ENCODE data around the gene PIGP.
"Not testable (repeated sequence)": the region's sequence is repeated elsewhere in the genome, so short reads cannot be mapped to it uniquely, and the experiment has no call there.

The PIGP gene

DNA sequence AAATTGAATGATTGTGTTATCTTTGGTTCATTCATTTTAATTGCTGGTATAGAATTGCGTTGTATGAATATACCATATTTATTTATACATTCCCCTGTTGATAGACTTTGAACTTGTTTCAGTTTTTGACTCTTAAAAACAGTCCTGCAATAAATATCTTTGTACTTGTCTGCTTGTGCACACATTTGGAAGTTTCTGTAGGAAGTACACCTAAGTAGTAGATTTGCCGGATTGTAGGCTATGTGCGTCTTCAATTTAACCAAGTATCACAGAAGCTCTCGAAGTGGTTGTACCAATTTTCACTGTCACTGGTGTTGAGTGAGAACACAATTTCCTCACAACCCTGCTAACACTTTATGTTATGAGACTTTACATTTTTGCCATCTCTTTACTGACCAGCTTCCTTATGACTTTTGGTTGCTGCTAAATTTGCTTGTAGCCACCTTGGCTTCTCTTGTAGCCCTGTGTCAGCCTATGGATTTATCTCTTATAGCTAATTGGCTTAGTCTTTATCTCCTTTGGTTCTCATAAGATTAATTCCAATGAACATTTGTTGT is 2.4 kb upstream of the PIGP start:
- no peak for DNase-seq

- DNase-seq, result no peak
These were observed 1.7 kb upstream of the PIGP start for GRCh38 chr21:37074546-37074945.

DNA sequence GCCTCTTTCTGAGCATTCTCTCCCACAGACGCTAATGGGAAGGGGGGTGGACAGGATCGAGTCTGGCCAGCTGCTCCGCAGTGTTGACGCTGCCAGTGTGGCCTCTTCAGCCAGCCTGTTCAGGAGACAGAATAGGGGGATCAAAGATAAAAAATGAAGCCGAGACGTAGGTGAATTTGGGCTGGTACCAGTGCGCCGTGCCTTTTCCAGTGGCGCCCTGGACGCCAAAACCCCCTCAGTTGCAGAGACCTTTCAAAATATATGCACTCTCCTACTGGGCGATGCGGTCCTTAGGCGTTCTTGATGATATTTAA is 1.3 kb upstream of the PIGP start:
- no peak for DNase-seq

DNA sequence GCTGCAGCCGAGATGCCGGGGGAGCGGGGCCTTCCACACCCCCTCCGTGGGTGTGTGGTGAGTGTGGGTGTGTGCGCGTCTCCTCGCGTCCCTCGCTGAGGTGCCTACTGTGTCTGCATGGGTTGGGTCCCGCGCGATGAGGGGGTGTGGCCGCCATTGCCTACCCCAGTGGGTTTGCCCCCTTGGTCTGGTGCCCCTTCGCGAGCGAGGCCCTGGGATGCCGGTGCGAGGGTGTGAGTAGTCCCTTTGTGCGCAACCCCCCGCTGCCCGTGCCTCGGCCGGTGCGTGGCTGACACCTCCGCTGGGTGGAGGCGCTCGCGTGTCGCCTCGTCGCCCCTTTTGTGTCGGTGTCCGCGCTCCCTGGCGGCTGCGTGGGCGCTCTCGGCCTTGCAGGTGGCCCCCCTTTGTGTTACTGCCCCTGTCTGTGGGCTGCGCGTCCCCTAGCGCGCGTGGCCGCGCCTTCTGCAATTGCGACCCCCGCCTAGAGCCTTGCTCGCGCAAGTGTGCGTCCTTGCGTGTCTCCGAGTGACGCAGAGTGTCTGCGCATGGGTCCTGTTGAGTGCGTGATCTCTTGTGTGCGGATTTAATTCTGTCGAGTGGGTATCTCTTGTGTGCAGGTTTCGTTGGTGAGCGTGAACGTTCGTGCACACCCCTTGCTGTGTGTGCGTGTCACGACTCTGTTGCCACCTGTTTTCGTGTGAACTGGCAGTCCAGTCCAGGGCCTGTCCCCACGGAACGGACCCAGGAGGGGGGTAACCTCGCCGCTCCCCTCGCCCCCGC is 736 bp upstream of the PIGP start:
- DNase-seq, result peak; percentile 60 to 65

DNA sequence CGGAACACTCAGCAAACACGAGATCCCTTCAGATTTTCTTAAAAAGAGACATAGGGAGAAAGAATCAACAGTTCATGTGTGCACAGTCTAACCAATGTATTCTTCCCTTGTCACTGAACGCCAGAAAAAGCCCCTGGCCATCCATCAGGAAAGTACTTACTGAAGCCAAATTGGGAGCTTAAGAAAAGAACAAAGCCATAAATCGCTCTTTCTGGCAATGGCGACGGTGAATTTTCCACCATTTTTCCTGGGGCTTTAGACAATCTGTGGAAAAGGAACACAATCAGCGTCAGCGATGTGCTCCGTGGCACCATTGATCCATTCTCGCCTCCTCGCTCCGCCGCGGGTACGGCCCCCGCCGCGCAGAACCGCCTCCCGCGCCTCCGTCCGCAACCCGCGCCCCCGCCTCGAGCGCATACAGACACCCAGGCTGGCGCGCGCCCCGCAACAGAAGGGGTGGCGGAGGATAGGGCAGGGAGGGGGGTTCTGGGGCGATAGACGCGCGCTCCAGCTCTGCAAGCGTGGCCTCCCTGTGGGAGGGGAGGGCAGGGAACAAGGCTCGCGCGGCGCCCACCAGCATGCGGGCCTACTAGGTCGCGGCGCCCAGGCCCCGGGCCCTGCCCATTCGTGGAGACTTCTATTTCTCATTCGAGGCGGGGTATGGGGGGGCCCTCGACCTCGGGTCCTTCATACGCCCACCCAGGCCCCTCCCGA is 440 bp downstream of the PIGP start:
- no peak for DNase-seq

DNA sequence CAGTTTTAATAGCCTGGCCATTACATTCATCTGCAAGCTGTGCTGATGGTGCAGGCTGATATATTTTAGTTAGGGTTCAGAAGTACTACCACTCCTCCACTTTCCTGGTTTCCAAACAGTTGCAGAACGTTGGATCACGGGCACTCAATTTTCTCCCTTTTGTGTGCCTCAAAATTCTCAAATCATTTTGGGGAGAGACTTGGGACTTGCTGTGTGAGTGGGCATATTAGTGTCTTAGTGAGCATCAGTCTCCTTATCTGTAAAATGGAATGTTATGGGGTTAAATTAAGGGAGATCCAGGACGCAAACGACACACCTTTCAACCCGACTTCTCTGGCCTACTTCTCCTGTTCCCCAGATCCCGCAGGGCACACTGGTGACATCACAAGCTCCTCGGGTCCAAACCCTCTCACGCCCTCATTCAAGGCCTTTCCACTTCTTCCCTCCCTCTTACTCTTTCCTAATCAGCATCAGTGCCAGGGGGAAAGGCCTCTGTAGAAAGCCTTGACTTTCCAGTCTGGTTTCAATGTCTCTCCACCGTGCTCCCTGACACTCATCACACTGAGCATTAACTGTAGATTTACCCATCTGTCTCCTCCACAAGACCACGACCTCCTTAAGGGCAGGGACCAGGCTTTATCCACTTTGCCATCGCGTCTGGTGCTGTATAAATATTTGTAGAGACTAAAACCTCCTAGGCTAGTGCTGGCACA is 1.2 kb downstream of the PIGP start:
- peak; percentile 12 to 14 for DNase-seq

GRCh38 chr21:37065561-37066177 is 7.2 kb downstream of the PIGP start:
- DNase-seq, result no peak

DNA sequence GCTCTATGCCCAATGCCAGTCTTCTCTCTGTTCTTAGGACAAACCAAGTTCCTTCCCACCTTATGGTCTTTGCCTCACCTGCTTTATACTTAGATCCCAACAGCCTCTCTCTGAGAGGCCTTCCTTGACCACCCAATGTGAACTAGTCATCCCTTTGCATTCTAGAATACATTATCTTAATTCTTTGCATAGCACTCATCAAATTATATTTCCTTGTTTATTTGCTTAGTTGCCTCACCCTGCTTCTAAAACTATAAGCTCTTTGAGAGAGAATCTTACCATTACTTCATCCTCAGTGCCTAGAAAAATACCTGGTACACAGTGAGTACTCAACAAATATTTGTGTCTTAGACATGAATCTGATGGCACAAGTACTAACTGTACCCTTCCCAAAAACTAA is 8.0 kb downstream of the PIGP start:
- DNase-seq, result no peak

DNA sequence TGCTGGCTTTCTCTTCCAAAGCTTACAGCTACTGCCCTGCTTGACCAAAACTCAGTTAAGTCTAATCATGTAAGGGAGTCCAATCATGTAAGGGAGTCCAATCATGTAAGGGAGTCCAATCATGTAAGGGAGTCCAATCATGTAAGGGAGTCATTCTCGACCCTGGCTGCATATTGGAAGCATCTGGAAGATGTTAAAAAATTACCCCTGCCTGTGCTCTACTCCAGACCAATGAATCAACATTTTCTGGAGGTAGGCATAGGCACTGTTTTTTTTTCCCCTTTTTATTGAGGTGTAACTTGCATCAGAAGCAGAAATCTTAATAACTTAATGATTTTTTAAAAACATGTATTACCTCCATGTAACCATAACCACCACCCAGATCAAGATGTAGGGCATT is 9.4 kb downstream of the PIGP start:
- no peak for DNase-seq

DNA sequence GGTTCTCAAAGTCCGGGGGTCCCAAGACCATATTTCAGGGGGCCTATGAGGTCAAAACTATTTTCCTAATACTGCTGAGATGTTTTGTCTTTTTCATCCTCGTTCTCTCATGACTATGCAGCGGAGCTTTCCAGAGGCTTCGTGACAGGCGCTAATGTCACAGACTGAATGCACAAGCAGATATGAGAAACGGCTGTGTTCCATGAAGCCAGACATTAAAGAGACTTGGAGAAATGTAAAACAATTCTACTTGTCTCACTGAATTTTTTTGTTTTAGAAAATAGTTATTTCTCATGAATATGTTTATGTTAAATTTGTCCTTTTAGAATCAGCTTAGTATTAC is 10.3 kb downstream of the PIGP start:
- no peak for DNase-seq

- no peak for DNase-seq
These were observed 10.8 kb downstream of the PIGP start for GRCh38 chr21:37061926-37062592.

DNA sequence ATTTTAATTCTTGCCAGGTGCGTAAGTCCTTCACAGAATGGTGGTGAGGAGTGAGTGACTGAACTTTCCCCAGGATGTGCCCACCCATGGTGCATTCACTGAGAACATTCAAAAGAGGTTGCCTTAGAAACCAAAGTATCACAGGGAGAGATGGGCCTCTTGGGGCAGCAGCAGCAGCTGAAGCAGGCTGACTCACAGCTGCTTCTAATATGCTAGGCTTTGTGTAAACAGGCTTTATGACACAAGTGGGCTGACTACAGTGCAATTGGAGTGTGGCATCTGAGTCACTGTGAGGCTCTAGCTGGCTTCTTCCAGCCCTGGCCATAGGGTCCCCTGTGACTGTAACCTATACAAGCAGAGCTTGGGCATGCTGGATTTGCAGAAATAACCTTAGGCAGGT is 12.6 kb downstream of the PIGP start:
- DNase-seq, result no peak

DNA sequence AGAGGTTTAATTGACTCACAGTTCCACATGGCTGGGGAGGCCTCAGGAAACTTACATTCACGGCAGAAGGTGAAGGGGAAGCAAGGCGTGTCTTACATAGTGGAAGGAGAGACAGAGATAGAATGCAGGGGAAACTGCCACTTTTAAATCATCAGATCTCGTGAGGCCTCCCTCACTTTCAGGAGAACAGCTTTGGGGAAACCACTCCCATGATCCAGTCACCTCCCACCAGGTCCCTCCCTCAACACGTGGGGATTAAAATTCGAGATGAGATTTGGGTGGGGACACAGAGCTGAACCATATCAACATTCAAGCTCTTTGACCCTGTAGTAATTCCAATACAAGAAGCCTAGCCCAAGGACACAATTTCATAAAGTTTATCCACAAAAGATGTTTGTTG is 13.7 kb downstream of the PIGP start:
- DNase-seq, result no peak

GRCh38 chr21:37058261-37058660 is 14.6 kb downstream of the PIGP start:
- no peak for DNase-seq

DNA sequence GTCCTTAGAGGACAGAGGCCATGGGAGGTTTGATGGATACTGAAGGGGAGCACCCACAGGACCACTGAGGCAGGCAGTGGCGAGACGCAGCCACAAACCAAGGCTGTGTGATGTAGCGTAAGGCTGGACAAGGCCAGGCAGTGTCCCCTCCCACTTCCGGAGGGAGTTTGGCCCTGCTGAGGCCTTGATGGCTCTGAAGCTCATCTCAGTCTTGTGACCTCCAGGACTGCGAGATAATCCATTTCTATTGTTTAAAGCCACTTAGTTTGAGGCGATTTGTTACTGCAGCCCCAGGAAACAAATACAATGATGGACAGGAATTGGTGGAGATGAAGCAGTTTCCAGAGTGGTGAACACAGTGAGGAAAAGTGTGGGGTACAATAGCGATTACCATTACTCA is 15.3 kb downstream of the PIGP start:
- no peak for DNase-seq

DNA sequence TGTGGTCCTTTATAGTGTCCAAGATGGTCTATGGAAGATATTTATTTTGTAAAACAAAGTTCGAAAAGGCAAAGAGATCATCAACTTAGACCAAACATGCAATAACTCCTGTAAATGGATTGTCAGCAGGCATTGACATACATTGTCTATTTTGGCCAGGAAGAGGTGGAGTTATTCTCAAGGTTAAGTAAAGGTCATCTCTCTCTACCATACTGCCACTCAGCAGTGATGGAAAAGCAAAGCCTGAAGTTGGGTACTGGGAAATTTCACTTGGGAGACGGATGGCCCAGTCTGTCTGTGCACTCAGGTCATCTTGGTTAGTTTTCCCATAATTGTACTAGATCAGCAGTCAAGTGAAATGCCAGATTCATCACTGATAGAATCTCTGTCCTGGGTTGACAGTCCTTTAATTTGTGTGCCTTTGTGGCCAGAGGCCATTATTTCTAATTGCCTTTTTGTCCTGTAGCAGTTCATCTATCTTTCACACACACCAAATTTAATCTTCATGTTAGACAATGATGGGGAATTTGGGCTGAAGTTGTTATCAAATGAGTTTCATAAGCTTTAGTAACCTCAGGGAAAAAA is 17.5 kb downstream of the PIGP start:
- no peak for DNase-seq

DNA sequence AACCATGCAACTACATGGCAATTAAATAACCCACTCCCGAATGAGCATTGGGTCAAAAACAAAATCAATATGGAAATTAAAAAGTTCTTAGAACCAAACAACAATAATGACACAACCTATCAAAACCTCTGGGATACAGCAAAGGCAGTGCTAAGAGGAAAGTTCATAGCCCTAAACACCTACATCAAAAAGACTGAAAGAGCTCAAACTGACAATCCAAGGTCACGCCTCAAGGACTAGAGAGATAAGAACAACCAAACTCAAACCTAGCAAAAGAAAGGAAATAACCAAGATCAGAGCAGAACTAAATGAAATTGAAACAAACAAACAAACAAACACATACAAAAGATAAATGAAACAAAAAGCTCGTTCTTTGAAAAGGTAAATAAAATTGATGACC is 23.1 kb downstream of the PIGP start:
- DNase-seq, result not testable (repeated sequence)

GRCh38 chr21:37047079-37047478 is 25.8 kb downstream of the PIGP start:
- no peak for DNase-seq

DNA sequence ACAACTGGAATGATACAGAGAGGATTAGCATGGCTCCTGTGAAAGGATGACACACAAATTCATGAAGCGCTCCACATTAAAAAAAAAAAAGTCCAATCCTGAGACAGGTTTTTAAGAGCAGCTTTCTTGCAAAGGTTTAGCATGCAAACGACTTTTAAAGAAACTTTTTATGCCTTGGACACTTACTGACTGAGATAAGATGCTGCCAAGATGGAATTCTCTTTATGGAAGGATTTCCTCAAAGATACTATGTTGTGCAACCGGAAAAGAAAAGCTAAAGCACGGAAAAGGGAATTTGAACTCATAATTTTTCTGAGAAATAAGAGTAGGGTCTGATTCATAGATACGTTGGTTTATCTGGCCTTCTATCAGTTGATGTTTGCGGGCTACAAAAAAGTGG is 27.3 kb downstream of the PIGP start:
- DNase-seq, result no peak

DNA sequence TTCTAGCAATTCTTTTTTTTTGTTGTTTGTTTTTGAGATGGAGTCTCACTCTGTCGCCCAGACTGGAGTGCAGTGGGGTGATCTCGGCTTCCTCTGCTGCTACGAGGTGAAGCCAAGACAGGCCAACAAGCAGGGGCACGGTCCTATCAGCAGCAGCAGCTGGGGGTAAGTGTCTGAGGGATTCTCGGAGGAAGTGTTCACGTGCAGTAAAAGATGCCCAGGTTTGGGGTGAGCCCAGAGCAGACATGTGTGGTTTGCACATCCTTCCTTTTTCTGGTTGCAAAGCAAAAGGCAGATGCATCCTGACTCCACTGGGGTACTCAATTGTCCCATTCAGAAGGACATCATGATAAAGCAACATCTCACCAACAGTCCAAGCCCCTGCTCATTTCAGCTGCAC is 27.7 kb downstream of the PIGP start:
- no peak for DNase-seq

DNA sequence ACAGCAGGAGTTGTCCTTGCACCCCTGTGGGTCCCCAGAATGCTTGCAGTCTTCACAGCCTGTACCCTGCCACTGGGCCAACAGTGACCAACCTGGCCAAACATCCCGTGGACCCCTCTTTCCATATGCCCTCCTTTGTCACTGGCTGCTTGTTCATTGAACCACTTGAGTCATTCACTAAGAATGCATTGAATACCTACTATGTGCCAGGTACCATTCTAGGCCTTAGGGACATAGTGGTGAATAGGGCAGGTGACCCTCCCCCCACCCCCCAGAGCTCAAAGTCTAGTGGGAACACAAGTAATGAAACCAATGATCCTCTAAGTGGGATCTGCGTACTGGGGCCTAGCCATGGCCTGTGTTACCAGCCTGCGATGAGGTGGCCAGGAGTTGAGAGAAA is 28.2 kb downstream of the PIGP start:
- no peak for DNase-seq

- DNase-seq, result no peak
These were observed 29.1 kb downstream of the PIGP start for GRCh38 chr21:37043818-37044217.

All from activated CD4-positive, alpha-beta T cell treated with anti-CD3 and anti-CD28 coated beads, Interleukin-2, amount 50 U/mL, for 48 hours (primary cell).